ENCODE measurements around the gene XAGE1B.

GRCh38 chrX:52563105-52563504 lies 46.2 kb upstream of the XAGE1B start:
- TF ChIP-seq, protein P1, sequence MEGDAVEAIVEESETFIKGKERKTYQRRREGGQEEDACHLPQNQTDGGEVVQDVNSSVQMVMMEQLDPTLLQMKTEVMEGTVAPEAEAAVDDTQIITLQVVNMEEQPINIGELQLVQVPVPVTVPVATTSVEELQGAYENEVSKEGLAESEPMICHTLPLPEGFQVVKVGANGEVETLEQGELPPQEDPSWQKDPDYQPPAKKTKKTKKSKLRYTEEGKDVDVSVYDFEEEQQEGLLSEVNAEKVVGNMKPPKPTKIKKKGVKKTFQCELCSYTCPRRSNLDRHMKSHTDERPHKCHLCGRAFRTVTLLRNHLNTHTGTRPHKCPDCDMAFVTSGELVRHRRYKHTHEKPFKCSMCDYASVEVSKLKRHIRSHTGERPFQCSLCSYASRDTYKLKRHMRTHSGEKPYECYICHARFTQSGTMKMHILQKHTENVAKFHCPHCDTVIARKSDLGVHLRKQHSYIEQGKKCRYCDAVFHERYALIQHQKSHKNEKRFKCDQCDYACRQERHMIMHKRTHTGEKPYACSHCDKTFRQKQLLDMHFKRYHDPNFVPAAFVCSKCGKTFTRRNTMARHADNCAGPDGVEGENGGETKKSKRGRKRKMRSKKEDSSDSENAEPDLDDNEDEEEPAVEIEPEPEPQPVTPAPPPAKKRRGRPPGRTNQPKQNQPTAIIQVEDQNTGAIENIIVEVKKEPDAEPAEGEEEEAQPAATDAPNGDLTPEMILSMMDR (IDR thresholded peaks at IDR 0.05), result no peak
- no peak for TF ChIP-seq POLR2A (IDR thresholded peaks at IDR 0.05)
